COLO668 (cell line): ENCODE measurements around the gene BANP.
"Not testable (repeated sequence)": the region's sequence is repeated elsewhere in the genome, so short reads cannot be mapped to it uniquely, and the experiment has no call there.

Experiments
- DNase-seq: peaks from one replicate; lab custom pipeline; 2025; ENCODE audit not compliant: unreplicated experiment; lab: John Stamatoyannopoulos, UW

The BANP gene

DNA sequence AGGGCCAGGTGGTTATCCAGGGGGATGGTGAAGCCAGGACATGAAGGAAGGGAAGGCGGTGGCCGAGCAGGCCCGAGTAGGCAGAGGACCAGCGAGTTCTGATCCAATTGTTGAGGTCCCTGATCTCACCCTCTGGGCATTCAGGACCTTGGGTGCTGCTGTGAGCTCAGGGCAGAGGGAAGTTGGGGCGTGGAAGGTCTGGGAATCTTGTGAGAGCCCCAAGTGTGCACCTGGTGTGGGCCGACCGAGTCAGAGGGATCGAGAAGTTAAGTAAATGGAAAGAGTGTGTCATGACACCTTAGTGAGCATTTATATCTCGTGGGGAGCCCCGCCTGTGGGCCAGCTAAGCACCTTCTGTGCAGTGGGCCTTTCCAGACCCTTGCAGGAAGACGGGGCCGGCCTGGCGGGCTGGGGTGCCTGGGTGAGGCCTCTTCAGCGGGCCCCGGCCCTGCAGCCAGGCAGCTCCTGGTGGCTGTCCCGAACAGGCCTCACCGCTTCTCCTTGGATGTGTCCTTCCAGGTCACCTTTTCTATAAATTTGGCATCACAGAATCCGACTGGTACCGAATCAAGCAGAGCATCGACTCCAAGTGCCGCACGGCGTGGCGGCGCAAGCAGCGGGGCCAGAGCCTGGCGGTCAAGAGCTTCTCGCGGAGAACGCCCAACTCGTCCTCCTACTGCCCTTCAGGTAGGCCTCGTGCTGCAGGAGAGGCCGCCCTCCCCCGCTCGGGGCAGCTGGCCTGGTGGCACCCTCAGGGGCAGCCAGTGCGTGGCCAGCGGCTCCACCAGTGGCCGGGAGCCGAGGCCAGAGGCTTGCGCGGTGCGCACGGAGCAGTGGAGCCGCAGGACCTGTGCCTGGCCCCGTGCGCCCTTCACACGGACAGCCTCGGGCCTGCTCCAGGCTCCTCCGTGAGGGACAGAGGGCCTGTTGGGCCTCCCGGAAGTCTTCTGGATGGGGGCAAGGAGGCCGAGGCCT lies 76.0 kb downstream of the BANP start:
- DNase-seq = no peak

DNA sequence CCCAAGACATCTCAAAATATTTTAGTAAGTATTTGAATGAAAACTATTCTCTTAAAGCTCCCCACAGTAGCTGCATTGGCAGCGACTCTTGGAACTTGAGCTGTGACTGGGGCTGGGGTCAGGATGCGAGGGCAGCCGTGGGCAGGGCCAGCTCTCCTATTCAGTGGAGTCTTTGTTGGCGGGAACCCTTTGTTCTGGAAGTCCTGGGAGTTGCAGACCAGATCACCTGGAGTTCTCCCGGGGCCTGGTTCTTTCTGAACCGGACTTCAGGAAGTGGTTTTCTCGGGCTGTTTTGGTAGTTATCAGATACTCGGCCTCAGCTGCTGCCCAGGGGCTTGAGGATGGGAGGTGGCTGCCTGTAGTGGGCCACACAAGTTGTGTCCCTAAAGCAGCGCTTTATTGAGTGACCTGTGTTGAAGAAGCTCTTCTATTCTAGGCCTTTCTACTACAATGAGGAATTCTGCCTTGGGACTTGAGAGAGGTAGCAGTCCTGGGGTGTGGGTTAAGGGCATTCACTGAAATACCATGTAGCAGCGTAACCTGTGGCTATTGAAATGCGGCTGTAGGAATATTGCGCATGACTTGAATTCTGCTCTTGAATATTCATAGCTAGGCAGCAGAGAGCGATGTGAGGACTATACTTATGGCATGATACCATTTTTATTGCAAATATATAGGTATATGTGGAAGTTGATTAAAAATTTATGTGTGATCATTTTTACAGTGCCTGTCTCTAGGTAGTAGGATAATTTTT lies 77.1 kb downstream of the BANP start:
- DNase-seq = not testable (repeated sequence)

DNA sequence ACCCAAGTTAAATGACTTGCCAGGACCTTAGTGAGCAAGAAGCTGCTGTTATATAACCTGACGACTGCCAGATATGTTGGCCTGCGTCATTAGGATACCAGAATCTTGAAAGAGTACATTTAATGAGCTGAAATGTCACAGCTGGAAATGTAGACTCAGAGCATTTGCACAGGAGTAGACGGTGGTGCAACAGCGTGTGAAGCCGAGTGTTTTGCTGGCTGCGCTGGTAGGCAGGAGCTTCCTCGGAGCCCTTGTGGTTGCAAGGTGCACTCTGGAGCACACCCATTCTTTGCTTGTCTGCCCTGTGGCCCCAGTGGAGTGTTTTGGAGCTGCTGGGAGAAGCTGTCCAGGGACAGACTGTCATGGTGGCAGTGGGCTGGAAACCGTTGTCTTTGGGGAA lies 79.3 kb downstream of the BANP start:
- DNase-seq = no peak

DNA sequence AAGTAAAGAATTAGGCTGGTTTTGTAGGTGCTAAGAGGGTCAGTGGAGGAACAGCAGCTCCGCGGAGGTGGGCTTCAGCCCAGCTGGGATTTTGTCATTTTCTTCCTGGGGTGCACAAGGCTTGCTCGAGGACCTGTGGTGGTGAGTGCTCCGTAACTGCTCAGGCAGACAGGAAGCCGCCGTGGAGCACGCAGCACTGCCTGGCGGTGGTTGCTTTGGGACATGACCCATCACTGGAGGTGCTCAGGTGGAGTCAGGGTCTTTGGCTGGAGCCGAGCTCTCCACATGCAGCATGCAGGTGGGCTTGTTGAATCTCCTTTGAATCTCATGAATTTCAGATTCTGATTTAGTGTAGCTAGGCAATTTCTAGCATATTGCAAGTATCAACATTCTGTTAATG lies 79.7 kb downstream of the BANP start:
- not testable (repeated sequence) for DNase-seq

DNA sequence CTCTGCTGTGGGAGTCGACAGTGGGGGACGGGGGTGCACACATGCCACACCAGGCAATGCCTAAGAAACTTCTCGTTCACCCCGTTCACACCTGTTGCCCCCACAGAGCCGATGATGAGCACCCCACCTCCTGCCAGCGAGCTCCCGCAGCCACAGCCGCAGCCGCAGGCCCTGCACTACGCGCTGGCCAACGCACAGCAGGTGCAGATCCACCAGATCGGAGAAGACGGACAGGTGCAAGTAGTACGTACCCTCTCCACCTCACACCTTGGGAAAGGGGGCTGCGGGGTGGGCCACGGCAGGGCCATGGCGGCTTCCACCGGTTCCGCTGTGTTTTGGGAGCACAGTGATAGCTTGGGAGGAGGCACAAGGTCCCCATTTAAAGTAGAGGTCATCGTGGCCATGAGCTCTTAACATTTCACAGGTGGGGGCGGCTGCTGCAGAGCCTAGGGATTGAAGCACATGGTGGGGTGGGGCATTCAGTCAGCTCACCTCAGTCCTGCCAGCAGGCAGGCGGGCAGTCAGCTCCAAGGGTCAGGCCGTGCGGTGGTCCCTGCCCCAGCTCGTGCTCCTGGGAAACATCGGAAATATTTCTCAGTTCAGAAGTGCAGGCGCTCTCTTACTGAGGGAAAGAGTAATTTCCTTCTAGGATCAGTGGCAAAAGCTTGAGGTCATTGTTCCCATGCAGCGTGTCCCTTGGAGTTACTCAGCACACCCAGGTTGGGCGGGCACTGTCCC lies 81.9 kb downstream of the BANP start:
- not testable (repeated sequence) for DNase-seq

DNA sequence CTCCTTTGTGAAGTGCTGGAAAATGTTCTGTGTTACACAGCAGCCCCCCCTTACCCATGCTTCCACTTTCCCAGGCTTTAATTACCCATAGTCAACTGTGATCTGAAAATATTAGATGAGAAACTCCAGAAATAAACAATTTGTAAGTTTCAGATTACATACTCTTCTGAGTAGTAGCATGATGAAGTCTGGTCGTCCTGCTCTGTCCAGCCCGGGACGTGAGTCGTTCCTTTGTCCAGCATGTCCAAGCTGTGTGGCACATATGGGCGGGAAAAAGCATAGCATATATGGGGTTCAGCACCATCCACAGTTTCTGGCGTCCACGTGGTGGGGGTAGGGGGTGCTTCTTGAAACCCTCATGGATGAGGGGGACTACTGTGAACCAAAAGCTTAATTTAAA lies 83.5 kb downstream of the BANP start:
- no peak for DNase-seq

DNA sequence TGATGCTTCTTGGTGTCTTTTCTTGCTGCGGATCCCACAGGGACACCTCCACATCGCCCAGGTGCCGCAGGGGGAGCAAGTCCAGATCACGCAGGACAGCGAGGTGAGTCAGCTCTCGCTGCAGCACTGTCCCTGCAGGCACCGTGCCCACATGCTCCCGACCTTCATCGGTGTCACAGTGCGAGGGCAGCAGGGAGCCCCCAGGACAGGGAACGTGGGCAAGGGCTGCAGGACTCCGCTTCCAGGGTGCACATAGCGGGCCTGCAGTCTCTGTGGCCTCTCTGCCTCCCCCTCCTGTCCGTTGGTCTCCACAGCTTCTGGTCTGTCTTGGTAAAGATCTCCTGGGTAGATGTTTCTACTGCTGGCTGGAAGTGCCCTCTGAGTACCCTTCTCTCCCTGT lies 84.1 kb downstream of the BANP start:
- no peak for DNase-seq

DNA sequence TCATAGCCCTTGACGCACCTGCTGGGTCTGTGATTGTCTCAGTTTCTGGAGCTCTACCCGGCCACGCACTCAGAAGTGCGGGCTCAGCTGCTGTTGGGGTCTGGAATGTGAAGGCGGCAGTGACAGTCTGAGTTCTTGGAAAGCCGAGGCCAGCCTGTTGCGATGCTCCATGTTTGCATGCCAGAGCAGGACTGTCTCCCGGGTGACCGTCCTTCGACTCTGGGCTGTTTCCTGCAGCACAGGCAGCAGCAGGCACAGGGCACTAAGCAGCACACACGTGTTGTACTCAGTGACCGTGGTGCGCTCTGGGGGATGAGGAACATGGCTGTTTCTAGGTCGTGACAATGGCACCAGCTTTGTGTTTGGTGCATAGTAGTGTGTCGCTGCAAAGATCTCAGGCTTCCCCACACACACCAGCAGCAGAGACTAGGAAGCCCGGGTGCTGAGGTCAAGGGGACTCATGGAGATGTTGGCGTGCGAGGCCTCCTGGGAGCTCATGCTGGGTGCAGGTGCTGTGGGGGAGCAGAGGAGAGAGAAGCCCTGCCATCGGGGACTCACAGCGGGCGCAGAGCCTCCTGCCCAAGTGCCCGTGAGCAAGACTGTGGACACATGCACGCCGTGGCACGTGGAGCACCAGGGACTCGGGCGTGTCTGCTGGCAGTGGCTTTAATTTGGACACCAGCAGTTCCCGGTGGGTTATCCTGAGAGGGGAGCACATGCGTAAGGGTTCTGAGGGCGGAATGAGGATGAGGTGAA lies 84.8 kb downstream of the BANP start:
- not testable (repeated sequence) for DNase-seq

DNA sequence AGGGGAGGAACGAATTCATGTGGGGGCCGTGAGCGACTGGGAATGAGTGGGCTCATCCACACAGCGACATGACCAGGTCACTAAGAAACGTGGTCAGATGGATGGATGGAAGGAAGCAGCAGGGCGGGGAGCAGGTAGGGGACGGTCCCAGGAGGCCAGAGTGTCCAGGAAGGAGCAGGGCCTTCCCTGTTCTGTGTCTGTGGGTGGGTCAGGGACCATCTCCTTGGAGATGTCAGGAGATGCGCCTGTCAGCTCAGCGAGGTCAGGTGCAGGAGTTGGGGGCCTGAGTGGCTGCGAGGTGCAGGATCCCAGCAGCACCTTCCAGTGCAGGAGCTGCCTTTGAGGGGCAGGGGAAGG lies 85.4 kb downstream of the BANP start:
- not testable (repeated sequence) for DNase-seq

DNA sequence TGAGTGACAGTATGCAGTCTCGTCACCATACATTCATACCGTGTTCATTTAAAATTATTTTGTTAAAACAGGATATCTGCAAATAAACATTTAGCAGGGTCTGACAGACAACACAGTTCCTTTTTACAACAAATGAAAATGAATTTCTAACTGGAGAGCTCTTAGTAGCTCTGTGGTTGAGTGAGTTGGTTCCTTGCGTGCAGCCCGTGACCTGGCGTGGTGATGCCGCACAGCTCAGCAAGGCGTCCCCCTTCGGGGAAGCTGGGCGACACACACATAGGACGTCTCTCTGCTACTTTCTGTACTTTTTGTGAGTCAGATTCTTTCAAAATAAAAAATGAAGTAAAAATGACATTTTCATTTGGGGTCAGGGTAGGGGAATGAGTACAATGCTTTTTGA lies 86.1 kb downstream of the BANP start:
- DNase-seq = not testable (repeated sequence)

DNA sequence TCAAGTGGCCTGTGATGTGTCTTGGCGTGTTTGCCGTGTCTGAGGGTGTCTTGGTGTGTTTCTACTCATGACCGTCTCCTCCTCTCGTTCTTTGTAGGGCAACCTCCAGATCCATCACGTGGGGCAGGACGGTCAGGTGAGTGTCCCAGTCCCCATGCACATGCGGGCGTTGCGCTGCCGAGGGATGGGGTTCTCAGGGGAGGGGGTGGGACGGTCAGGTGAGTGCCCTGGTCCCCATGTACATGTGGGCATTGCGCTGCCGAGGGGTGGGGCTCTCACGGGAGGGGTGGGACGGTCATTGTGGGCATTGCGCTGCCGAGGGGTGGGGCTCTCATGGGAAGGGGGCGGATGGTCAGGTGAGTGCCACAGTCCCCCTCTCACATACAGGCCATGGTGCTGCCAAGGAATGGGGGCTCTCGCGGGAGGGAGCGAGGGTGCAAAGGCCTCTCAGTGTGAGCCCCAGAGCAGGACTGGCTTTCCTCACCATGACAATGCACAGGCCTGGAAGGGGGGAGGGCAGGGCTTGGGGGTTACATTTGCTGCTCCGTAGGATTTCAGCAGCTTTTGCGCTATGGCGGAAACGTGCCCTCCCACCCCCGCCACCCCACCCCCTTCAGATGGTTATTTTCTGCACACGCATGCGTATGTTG lies 86.8 kb downstream of the BANP start:
- not testable (repeated sequence) for DNase-seq

DNA sequence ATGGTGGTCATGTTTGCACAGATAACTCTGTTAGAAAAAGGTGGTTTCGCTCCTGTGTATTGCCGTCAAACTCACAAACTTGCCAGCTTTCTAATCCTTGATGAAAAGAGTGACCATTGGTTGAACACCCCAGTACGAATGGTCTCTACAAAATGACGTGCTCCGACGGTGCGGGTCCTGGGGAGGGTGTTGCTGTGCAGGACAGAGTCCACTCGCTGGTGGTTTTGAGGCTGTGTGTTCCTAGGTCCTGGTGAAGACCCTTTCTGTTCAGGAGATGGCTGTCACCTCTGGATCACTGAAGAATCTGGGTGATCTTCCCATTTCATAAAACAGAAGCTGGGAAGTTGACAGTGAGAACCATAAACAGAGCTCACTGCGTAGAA lies 87.3 kb downstream of the BANP start:
- DNase-seq = not testable (repeated sequence)

DNA sequence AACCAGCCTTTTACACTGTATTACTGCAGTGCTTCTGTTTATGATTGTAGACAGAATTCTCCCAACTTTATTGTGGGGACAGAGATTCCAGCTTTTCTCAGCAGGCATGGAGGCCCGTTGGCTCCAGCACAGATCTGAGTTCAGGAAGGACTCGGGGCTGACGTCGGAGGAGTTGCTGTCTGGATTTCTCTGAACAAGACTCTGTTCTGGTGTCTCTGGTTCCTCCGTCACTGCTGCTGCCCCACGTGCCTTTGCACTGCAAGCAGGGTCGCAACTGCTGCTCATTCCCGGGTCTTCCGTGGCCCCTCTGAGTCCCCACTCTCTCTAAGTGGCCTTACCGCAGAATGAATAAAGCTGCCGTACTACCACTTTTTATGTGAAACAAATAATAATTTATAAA lies 88.4 kb downstream of the BANP start:
- no peak for DNase-seq

DNA sequence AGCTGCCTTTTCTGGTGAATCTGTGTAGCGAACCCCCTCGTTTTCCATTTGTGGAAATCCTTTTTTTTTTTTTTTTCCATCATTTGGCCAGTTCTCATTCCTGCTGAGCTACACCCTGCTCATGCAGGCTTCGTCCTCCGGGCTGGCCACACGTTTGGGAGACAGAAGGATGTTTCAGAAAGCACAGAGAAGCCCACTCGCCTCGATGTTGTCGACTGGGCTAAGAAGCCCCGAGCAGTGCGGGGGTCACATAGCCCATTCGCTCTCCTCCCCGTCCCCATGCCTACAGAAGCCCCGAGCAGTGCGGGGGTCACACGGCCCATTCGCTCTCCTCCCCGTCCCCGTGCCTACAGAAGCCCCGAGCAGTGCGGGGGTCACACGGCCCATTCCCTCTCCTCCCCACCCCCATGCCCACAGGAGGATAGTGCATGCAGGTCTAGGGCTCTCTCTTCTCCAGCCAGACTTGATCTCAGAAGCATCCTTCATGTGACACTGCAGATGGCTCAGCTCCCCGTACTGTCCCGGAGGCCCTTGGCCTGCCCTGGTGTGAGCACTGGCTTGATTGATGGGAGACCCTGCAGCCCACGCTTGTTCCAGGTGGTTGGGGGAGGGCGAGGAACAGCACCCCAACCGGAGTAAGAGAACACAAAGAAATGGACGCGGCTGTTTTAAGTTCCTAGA lies 89.1 kb downstream of the BANP start:
- not testable (repeated sequence) for DNase-seq

DNA sequence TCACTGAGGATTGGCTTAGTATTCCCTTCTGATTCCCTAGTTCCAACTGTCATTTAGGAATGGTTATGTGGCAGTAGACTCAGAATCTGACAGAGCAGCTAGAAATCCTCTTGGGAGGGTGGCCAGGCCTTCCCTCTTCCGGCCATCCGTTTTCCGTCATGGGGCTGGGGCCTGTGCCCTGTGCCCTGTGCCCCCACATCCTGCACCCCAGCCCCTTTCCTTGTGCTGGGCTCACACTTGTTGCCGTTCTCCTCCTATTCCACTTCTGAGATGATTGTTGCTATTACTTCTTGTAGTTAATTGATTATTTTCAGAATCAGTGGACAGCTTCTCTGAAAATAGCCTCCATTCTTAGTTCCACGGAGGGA lies 89.6 kb downstream of the BANP start:
- DNase-seq = not testable (repeated sequence)

DNA sequence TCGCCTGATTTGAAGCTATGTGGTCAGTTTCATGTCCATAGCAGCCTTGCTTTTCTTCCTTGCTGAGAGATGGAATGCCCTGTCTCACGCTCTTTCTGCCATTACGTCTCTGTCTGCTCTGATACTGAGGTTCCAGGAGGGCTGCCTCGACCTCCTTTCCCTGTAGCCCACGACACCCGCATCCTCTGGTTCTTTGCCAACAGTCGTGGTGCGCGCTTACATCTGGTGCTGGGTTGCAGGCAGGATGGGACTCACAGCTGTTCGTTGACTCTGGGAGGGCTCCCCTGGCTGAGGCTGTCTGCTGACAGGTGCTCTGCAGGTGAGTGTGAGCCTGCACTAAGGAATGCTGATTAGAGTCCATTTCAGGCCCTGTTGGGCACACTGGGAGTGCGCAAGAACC lies 90.3 kb downstream of the BANP start:
- DNase-seq = not testable (repeated sequence)

DNA sequence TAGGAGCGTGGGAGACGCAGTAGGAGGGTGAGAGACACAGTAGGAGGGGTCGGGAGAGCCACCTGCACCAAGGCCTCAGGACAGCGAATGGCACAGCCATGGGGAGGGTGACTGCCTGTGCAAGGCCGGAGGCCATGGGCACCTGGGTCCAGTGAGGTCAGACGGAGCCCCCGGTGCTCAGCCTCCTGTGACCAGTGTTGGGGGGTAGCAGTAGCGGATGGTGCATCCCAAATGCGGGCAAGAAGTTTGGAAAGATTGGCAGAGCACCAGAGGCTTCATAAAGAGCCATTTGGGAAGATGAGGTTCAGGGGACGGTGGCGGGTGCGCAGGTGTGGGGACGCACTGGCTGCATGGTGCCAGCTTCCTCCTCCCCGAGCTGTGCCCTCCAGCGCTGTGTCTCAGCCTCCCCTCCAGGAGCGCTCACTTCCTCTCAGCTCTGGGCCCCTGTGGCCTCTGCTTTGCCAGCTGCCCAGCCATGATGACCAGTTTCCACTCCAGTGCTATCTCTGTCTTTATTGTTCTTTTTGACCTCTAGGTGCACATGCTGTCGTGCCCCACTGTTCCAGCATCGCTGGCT lies 90.8 kb downstream of the BANP start:
- not testable (repeated sequence) for DNase-seq

DNA sequence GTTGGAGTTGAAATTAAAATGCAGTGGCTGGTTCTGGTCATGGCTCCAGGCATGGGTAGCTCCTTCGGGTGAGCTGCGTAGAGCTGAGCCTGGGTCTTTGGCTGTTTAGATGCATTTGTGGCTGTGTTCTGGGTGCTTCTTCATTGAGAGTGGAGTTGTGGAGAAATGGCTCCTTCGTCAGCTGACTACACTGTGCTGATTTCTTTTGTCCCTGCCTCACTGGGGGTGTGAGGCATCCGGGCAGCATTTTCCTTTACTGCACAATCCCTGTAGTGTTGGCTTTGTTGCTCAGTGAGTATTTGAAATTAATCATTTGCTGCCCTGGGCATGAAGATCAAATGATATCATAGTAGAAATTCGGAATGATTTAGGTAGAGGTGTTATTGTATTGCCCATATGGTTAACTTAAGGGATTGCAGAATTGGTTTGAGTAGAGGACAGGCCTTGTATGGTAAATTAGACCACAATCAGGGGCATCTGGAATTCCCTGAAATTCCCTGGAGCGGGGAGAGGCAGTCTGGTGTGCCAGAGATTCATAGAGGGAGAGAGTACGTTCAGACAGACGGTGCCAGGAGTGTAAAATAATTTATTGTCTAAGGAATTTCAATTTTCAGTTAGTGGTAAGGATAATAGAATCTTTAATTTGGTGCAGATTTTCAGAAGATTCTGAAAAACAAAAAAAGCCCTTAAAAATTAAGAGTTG lies 92.1 kb downstream of the BANP start:
- DNase-seq = not testable (repeated sequence)

DNA sequence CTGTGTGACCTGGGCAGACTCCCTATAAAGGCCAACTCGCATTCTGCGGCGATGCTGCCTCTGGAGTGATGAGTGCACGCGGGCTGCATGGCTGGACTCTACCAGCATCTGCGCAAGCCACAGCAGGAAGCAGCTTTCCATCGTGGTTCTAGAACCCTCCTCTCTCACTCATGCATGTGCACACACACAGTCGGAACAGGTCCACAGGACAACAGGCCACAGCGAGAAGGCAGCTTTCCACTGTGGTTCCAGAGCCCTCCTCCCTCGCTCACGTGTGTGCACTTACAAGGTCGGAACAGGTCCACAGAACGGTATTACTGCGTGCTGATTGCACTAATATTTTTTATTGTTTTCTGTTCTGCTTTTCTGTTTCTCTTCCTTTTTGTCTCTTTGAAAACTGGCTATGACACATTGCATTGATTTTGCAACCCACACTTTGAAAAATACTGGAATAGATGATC lies 92.9 kb downstream of the BANP start:
- not testable (repeated sequence) for DNase-seq
